ENCODE results near the gene PSMB7.
A peak's percentile ranks its signal among the peaks of the same experiment; 100 is the strongest.

PSMB7 gene

DNA sequence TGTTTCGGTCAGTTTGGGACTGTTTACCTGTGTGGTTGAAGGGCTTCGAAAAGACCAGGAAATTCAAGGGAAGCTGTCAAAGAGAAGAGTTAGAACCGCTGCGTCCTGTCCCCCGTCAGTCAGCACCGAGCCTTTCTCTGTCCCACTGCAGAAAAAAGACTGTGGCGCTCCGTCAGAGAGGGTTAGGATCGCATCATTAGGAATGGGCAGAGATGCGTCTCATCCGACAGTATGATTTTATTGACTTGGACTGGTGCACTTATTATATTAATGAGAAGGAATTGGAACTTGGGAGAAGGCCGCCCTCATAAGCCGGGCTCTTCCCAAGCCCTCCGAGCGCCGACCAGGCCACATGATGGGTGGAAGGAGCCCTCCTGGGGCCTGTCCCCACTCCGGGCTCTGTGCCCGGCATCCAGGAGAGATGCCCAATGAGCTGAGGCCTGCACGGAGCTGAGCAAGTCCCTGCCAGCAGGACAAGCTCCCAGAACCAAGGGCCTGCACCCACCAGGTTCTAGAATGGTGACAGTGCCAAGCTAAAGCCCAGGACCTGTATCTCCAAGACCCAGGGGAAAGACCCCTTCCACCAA lies 85.9 kb downstream of the PSMB7 start:
- DNase-seq (ENCODE audit: low read depth in 2 of 2): no peak

DNA sequence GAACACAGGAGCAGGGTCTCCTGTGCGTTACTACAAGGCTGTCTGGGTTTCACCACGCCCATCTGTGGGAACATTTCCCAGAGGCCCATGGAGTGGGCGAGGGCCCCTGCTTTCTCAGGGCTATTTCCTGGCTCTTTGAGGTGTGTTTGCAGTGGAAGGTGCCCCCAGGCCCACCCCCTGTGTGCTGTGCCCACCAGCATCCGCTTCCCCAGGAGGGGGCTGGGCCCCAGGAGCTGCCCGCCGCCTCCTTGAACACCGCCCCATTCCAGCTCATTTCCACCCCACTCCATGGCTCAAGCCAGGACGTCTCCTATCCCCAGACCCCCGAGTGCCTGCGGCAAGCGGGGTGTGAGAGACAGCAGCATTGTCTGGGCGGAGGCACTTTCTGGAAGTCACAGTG lies 87.0 kb downstream of the PSMB7 start:
- no peak for DNase-seq (ENCODE audit: low read depth in 2 of 2)

GRCh38 chr9:124327491-124327890 lies 87.8 kb downstream of the PSMB7 start:
- no peak for DNase-seq (ENCODE audit: low read depth in 2 of 2)

DNA sequence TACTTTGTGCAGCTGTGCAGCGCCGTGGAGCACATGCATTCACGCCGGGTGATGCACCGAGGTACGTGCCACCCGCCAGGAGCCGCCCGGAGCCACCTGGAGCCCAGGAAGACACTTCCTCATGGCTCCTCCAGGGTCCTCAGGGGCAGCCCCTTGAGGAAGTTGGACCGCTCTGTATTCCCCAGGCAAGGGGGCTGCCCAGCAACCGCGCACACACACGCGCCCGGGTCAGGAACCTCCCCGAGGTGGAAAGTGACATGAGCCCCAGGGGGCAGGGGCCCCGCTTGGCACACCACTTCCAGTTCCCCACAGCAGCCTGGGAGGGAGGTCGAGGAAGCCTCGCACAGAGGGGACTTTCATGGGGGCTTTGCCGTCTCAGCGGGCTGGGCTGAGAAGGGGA lies 88.9 kb downstream of the PSMB7 start:
- no peak for DNase-seq (ENCODE audit: low read depth in 2 of 2)

GRCh38 chr9:124325816-124326215 lies 89.4 kb downstream of the PSMB7 start:
- DNase-seq (ENCODE audit: low read depth in 2 of 2): no peak

GRCh38 chr9:124323904-124324303 lies 91.3 kb downstream of the PSMB7 start:
- DNase-seq (ENCODE audit: low read depth in 2 of 2): no peak

DNA sequence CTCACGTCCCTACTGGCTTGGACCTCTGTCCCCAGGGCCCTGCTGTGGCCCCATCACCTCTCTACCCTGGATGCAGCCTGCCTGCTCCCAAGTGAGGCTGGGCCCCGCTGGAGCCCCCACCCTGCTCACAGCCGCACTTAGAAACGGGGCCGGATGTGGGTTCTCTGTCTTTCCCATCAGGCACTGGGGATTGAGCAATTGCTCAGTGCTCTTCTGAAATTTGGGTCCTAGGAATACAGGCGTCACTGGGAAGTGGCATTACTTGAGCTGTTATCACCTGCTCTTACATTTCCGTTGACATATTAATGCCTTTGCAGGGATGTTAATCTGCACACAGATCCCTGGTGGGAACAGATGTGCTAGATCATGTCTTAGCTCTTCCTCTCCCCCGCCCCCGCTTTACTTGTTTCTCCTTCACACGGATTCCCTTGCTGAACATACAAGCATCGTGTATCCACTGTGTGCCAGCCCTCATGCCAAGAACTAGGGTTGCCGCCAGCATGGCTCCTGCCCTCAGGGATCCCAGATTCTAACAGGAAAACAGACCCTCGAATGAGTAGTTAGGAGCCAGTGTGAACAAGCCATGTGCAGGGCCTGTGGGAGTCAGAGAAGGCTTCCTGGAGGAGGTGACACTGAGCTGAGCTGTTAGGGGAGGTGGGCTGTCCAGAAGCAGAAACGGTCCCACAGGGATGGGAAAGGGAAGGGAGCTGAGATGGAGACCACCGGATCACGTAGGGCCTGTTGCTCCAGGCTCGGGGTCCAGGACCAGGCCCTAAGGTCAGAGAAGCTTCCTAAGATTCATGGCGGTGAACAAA lies 92.4 kb downstream of the PSMB7 start:
- no peak for DNase-seq (ENCODE audit: low read depth in 2 of 2)

DNA sequence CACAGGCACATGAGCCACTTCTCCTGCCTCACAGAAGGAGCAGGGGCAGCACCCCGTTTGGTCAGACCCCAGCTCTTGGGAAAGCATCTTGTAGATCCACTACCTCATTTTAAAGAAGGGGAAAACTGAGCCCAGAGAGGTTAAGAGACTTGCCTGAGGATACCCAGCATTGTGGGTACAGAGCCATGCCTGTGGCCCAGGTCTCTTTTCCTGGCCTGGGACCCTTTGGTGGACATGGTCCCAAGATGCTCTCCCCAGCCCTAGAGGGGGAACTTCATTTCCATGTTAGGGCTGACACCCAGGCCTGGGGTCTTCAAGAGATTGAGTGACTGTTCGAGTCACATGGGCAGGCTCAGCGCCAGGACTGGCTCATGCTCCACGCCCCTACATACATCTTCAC lies 93.3 kb downstream of the PSMB7 start:
- no peak for DNase-seq (ENCODE audit: low read depth in 2 of 2)

DNA sequence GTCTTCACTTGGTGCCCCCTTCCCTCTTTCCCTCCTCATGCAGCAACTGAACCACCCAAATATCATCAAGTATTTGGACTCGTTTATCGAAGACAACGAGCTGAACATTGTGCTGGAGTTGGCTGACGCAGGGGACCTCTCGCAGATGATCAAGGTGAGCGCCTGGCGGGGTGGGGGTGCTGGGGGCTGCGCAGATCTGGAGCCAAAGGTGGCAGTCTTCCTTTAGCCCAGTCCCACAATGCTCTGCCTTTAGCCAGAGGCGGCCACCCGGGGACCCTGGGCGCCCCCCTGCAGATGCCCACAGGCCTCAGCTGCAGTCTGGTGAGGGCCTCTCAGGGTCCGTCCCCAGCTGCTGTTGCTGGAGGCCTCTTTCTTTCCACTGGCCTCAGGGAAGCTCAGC lies 93.8 kb downstream of the PSMB7 start:
- no peak for DNase-seq (ENCODE audit: low read depth in 2 of 2)

- peak in 1 of 2 donors; percentile 8 for DNase-seq (ENCODE audit: low read depth in 2 of 2)
Observed at GRCh38 chr9:124320062-124320973, 94.9 kb downstream of the PSMB7 start.

GRCh38 chr9:124315882-124316281 lies 99.4 kb downstream of the PSMB7 start:
- DNase-seq (ENCODE audit: low read depth in 2 of 2): no peak

DNA sequence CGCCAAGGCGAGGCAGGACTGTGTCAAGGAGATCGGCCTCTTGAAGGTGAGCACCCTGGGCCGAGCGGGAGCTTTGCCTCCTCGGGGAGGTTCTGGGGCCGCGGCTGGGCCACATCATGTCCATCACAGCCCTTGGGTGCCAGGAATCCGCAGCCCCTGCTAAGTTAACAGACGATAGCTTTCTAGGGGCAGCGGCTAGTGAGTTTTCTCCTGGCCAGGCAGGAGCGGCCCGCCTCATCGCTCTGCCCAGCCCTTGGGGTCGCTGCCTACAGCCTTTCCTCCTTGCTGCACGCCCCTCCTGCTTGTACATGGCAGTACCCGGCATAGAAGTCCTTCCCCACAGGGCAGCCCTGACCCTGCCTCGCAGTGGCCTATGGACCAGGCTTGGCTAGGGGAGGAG lies 101.3 kb downstream of the PSMB7 start:
- DNase-seq (ENCODE audit: low read depth in 2 of 2): no peak

- no peak for DNase-seq (ENCODE audit: low read depth in 2 of 2)
Observed at GRCh38 chr9:124312290-124313265, 102.7 kb downstream of the PSMB7 start.

DNA sequence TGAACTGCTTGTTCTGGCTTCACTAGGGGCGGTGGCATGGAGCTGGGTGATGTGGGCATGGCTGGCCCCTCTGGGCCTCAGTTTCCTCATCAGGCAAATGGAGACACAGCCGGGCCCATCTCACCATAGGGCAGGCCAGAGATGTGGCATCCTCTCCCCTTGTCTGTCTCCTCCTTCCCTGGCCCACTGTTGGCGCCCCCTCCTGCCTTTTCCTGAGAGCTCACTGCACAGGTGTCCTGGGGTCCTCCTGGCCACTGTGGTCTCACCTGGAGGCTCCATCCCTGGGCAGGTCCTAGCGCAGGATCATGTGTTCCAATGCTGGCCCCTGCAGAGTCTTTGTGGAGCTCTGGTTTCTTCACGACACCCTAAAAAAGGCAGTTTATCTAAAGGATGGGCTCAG lies 104.0 kb downstream of the PSMB7 start:
- DNase-seq (ENCODE audit: low read depth in 2 of 2): no peak

- DNase-seq (ENCODE audit: low read depth in 2 of 2): no peak
Observed at GRCh38 chr9:124309667-124310084, 105.6 kb downstream of the PSMB7 start.

GRCh38 chr9:124308606-124309491 lies 106.4 kb downstream of the PSMB7 start:
- DNase-seq (ENCODE audit: low read depth in 2 of 2): no peak

- no peak for DNase-seq (ENCODE audit: low read depth in 2 of 2)
Observed at GRCh38 chr9:124307379-124308030, 107.7 kb downstream of the PSMB7 start.

GRCh38 chr9:124306098-124306735 lies 109.0 kb downstream of the PSMB7 start:
- DNase-seq (ENCODE audit: low read depth in 2 of 2): no peak

- DNase-seq (ENCODE audit: low read depth in 2 of 2): no peak
Observed at GRCh38 chr9:124304285-124304684, 111.0 kb downstream of the PSMB7 start.
